Measurements from ENCODE around the gene SYNE1.
"Not testable (repeated sequence)": the region's sequence is repeated elsewhere in the genome, so short reads cannot be mapped to it uniquely, and the experiment has no call there.

The SYNE1 gene

DNA sequence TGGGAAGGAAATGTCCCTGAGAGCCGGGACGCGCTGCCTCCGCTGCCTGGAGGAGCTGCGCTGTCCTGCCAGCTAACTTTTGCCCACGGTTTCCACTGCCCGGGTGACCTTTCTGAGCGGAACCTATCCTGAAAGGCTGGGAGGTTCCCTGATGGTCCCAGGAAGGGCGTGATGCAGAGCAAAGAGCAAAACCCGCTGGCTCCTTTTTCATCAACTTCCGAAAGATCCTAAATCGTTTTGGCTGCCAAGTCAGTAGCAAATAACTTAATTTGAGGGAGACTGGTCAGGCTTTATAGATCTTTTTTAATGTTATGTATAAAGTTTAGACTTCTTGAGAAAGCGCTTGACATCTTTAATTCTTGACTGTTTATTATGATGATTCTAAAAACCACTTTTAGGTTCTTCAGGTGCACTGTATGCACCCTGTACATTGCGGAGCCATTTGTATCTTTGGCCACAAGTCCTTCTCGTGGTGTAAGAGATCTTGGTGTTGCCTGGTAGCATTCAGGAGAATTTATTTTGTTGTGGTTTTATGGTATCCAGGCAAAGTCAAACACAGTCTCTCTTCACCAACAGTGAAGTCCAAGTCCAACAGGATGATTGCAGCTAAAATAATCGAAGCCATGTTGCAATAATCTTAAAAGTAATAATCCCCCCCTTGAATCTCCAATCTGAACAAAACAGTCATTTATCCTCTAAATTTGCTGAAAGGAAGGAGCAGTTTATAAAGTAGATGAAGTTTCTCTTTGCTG, at the start of gene SYNE1:
Gene SYNE1, minus strand, starts transcription at position 67 of the 752 bp plus-strand sequence. CDS start 9,031 bp downstream, outside the sequence.
- no peak for FAIRE-seq
- DNase-seq (ENCODE audit: extremely low spot score, insufficient read length, low read depth) = no peak

DNA sequence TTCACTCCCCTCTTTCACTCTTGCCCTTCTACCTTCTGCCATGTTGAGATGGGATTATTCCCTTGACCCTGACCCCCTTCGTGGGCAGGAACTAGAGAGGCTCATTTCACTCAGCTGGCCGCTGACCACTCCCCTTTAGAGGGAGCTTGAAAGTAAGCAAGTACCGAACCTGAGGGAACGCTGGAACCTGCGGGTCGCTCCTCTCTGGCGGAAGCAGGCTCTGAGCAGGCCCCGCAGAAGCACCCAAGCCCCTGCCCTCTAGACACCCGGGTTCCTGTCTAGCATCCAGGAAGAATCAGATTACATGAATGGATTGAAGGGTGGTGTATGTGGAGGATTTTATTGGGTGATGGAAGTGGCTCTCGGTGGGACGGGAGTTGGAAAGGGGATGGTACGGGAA, 48.7 kb upstream of the SYNE1 start:
- DNase-seq (ENCODE audit: extremely low spot score, insufficient read length, low read depth) (no peak), FAIRE-seq (no peak)

DNA sequence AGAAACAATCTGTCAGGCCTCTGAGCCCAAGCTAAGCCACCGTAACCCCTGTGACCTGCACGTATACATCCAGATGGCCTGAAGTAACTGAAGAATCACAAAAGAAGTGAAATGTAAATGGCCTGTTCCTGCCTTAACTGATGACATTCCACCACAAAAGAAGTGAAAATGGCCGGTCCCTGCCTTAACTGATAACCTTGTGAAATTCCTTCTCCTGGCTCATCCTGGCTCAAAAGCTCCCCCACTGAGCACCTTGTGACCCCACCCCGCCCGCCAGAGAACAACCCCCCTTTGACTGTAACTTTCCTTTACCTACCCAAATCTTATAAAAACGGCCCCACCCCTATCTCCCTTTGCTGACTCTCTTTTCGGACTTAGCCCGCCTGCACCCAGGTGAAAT, 45.8 kb upstream of the SYNE1 start:
- not testable (repeated sequence) for DNase-seq (ENCODE audit: extremely low spot score, insufficient read length, low read depth); FAIRE-seq

GRCh38 chr6:152682141-152682540, 45.0 kb upstream of the SYNE1 start:
- DNase-seq (ENCODE audit: extremely low spot score, insufficient read length, low read depth) = no peak
- FAIRE-seq = no peak

DNA sequence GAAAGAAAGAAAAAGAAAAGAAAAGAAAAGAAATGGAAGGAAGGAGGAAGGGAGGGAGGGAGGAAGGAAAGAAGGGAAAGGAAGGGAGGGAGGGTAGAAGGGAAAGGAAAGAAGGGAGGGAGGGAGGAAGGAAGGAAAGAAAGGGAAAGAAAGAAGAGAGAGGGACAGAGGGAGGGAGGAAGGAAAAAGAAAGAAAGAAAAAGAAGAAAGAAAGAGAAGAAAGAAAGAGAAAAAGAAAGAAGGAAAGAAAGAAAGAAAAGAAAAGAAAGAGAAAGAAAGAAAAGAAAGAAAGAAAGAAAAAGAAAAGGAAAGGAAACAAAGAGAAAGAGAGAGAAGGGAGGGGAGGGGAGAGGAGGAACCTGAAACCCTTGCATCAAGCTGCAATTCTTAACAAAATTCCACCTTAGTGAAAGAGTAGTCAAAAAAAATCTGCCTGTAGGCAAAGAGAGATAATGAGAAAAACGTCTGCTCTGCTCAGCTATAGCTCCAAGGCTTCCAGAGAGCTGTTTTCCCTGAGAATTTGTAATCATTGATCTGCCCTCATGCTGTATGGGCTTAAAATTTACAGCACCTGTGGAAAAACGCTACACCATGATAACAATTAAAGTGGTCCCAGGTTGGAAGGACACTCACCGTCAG, 43.8 kb upstream of the SYNE1 start:
- no peak for DNase-seq (ENCODE audit: extremely low spot score, insufficient read length, low read depth)
- no peak for FAIRE-seq

DNA sequence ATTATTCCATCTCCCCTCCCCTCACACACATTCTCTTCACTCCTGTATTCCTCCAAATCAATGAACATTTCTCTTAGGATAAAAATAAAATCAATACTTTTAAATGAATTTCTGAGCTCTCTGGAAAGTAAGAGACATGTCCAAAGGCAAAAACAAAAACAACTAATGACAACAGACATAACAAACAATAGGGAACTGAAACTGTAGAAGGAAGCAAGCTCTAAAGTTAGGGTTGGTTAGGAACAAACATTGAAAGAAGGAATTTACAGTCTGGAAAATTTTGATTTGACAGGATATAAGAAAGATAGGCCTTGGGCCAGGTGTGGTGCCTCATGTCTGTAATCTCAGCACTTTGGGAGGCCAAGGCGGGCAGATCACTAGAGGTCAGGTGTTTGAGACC, 43.0 kb upstream of the SYNE1 start:
- no peak for DNase-seq (ENCODE audit: extremely low spot score, insufficient read length, low read depth)
- FAIRE-seq = no peak

- no peak for DNase-seq (ENCODE audit: extremely low spot score, insufficient read length, low read depth)
- no peak for FAIRE-seq
These were observed 36.1 kb upstream of the SYNE1 start for GRCh38 chr6:152673236-152673635.

GRCh38 chr6:152671171-152671570, 34.0 kb upstream of the SYNE1 start:
- no peak for FAIRE-seq
- DNase-seq (ENCODE audit: extremely low spot score, insufficient read length, low read depth) = no peak

DNA sequence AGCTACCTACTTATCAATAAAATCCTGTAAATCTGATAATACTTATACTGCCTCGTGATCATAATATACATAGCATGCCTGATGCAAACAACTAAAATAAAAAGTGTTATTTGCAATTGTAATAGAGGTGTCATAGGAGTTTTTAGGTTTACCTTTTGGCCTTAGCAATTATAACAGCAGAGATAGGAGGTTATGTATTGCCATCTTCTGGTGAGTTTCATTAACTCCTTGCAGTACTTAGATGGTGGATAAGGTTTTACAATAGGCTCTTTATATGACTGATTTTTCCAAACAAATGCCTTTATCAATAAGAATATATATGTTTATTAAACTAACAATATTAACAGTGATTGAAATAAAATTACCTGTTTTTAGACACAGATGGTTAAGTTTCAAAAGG, 32.7 kb upstream of the SYNE1 start:
- FAIRE-seq (no peak), DNase-seq (ENCODE audit: extremely low spot score, insufficient read length, low read depth) (no peak)

DNA sequence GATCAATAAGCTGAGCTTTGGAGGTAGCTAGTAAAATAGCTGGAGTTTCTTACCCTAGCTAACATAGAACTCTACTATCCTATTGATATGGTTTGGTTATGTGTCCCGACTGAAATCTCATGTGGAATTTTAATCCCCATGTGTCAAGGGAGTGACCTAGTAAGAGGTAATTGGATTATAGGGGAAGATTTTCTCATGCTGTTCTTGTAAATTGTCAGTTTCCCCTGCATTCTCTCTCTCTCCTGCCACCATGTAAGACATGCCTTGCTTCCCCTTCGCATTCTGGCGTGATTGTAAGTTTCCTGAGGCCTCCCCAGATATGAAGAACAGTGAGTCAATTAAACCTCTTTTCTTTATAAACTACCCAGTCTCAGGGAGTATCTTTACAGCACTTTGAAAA, 24.6 kb upstream of the SYNE1 start:
- FAIRE-seq = no peak

GRCh38 chr6:152651986-152652385, 14.8 kb upstream of the SYNE1 start:
- DNase-seq (ENCODE audit: extremely low spot score, insufficient read length, low read depth) (no peak), FAIRE-seq (no peak)

More for the DNA sequence above, 24.6 kb upstream of the SYNE1 start:
- no peak for DNase-seq (ENCODE audit: extremely low spot score, insufficient read length, low read depth)

- DNase-seq (ENCODE audit: extremely low spot score, insufficient read length, low read depth) (no peak), FAIRE-seq (no peak)
These were observed 10.9 kb upstream of the SYNE1 start for GRCh38 chr6:152648105-152648504.

- not testable (repeated sequence) for DNase-seq (ENCODE audit: extremely low spot score, insufficient read length, low read depth); FAIRE-seq
These were observed 9.6 kb upstream of the SYNE1 start for GRCh38 chr6:152646732-152647131.

DNA sequence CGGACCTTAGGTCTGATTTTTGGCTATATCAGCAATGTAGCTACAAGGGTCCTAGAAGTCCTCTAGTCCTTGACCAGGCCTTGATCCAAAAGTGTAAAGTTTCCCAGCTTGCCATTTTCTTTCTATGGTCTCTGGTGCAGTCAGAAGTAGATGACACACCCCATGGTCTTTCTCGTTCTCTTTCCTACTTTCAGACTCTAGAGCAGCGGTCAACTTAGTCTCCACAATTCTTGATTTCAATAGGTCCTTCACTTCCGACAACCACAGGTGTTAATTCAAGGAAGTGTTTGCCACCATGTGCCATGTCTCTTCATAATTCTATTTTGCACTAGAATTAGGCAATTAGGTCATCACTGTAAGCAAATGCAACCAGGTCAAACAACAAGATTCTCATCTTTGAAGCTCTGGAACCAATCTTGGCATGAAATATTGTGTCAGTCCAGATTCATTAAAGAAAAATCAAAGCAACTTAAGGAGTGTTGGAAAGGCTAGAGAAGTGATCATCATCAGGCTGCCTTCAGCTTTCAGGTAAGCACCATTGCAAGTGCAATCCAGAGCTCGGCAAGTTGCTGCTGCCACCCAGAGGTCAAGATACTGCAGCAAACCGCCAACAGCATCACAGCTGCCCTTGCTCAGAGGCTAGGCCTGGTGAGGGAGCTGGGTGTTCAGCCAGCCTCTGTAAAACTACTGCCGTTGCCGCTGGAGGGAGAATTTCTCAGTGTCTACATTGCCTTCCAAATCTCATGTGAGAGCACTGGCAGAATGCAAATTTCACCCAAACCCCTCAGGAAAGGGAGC, 5.6 kb upstream of the SYNE1 start:
- no peak for DNase-seq (ENCODE audit: extremely low spot score, insufficient read length, low read depth)
- no peak for FAIRE-seq

DNA sequence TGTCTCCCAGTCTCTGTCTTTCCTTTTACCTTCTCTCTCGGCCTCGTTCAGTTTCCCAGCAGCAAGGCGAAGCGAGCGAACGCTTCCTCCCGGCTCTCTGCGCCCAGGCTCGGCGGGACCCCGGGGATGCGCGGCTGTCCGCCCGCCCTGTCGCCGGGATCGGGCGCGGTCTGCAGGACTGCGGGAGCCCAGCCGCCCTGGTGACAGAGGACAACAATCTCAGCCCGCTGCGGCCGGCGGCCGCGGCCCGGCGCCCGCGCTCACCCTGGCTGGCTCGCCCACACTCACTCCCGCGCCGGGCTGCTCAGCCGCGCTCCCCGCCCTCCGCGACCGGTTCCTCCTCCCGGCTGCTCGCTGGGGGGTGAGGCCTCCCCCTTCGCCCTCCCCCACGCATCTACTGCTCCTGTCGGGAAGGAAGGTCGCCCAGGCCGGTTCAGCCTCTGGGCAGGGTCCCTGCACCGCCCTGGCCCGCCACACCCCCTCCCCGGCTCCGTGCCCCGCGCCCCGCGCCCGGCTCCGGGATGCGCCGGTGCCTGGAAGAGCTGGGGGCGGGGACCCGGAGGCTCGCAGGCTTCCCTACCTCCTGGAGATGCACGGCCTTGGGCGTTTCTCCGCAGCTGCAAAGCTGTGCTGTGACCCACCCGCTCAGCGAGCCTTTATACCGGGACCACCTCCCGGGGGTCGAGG, 410 bp downstream of the SYNE1 start:
- FAIRE-seq = no peak
- no peak for DNase-seq (ENCODE audit: extremely low spot score, insufficient read length, low read depth)

DNA sequence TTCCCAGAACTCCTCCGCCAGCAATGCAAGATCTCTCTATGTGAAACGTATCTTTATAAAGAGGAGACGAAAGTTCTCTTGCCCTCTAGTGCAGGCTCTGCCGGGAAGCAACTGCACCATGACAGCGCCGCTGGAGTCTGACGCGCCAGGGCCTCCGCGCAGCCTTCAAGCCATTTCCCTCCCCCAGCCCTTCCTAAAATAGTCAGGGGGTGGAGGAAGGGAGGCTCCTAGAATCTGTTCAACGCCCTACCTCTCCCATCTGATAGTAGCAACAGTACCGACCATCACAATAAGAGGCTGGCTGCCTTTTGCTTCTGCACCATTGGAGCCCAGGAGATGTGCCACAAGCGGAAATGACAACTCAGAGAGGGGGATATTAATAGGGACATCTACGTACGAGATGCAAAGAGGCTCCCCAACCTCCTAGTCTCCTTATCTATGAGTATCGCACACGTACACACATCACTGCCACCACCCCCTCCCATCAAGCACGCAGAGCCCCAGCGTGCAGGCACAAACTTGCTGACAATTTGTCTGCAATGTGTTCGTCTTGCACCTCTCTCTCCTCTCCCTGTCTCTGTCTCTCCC, 1.0 kb downstream of the SYNE1 start:
- FAIRE-seq (no peak), DNase-seq (ENCODE audit: extremely low spot score, insufficient read length, low read depth) (no peak)

DNA sequence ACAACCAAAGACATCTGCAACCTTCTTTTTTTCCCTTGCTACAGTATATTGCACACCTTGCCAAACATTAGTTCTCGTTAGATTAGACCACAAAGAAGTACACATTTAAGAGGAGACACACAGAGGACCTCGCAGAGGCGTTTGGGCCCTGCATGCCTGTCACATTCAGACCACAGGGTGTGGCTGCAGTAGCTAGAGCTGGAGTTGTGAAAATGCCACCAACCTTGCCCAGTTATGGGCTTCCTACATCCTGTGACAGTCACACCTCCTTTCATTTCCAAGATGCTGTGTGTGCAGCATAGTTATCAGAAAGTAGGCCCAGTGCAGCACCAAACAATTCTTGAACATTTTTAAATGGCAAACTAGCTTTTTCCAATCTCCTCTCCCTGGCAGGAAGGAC, 2.4 kb downstream of the SYNE1 start:
- DNase-seq (ENCODE audit: extremely low spot score, insufficient read length, low read depth) (no peak), FAIRE-seq (no peak)

- no peak for FAIRE-seq
- DNase-seq (ENCODE audit: extremely low spot score, insufficient read length, low read depth) = no peak
These were observed 4.9 kb downstream of the SYNE1 start for GRCh38 chr6:152632121-152632782.

- FAIRE-seq = no peak
- no peak for DNase-seq (ENCODE audit: extremely low spot score, insufficient read length, low read depth)
These were observed 5.8 kb downstream of the SYNE1 start for GRCh38 chr6:152631376-152631775.
